Activated CD8-positive, alpha-beta memory T cell treated with anti-CD3 and anti-CD28 coated beads, Interleukin-2, amount 10 ng/mL, durations not matched to agents 7 days and 5 days (primary cell): ENCODE results near the gene LAGE3. TPM values are rescaled to one million over a fixed set of nuclear protein-coding genes. Genes with fewer than 3 reads are reported as not detected.

Source experiments
- ATAC-seq: fragments of 150-1000 bp; cut with Tn5 transposase; one replicate; pipeline ENCODE4 v1.10.0; 2021; ENCODE audit warnings: moderate library complexity
- CTCF ChIA-PET: fragments of 350-600 bp; sonication (Branson Sonifier 250); formaldehyde crosslinking; loops from one replicate; lab custom pipeline; 2021; ENCODE audit warnings: antibody characterized with exemption; lab: Charles Lee
- DNase-seq: peaks from one replicate; pipeline ENCODE4 v3.0.0-alpha.2; 2020
- H3K27ac Mint-ChIP-seq: one replicate; pipeline ENCODE4 v1.8.0; 2021; ENCODE audit warnings: mild to moderate bottlenecking, mixed read lengths
- H3K27me3 Mint-ChIP-seq: one replicate; pipeline ENCODE4 v1.8.0; 2021; ENCODE audit warnings: mixed read lengths
- H3K36me3 Mint-ChIP-seq: one replicate; pipeline ENCODE4 v1.8.0; 2021; ENCODE audit warnings: mild to moderate bottlenecking, mixed read lengths
- H3K4me1 Mint-ChIP-seq: one replicate; pipeline ENCODE4 v1.8.0; 2021; ENCODE audit warnings: mixed read lengths
- H3K4me3 Mint-ChIP-seq: one replicate; pipeline ENCODE4 v1.8.0; 2021; ENCODE audit warnings: mild to moderate bottlenecking, moderate library complexity, mixed read lengths
- H3K9me3 Mint-ChIP-seq: one replicate; pipeline ENCODE4 v1.8.0; 2022; ENCODE audit warnings: low read depth, mixed read lengths
- total RNA-seq, 2 experiments: library from RNA; stranded (reverse); gene quantifications; one replicate each; pipeline ENCODE4 v1.2.3, GENCODE V29; 2021

LAGE3 gene
- total RNA-seq, 2 experiments from 2014 or later = 38.8 to 39.0 TPM

DNA sequence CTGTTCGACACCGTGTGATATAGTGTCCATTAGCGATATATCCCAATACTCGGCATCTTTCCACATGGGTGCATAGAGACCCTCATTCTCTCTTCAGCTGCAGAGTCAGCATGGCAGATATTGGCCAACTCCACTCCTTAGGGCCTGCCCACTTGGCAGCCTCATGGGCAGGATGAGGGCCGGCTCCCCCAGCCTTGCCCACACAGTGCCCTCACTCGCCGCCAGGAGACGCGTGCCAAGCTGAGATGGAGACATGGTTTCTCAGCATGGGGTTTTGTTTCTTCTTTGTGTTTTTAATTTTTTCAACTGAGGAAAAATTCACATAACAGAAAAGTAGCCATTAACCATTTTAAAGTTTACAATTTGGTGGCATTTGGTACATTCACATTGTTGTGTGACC lies 26.3 kb downstream of the LAGE3 start:
- no peak overlapping the region for H3K27ac Mint-ChIP-seq
- H3K9me3 Mint-ChIP-seq = no peaks in the 10 kb centered on the region
- ATAC-seq (no peak), DNase-seq (no peak)
- H3K4me1 Mint-ChIP-seq = peaks cover 5% of the 10 kb centered on the region
- CTCF ChIA-PET = no interaction called here
- H3K27me3 Mint-ChIP-seq = no peaks in the 10 kb centered on the region
- H3K36me3 Mint-ChIP-seq = peaks cover 8% of the 10 kb centered on the region
- no peak overlapping the region for H3K4me3 Mint-ChIP-seq

DNA sequence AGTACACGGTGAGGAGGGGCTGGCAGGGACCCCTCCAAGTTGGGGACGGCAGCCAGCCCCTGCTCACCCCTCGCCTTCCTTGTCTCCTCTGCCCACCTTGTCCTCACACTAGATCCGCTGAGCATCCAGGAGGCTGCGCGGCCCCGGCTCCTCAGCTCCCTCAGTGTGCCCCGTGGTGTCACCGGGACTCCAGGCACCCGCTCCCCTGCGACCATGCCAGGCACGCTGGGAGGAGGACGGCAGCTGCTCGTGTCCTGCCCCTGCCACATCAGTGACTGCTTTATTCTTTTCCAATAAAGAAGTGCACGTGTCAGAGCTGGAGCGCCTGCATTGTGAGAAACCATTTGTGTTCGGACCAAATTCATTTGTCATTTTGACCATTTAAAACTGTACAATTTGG lies 28.8 kb downstream of the LAGE3 start:
- H3K27me3 Mint-ChIP-seq = no peaks in the 10 kb centered on the region
- DNase-seq = no peak
- no peaks in the 10 kb centered on the region for H3K9me3 Mint-ChIP-seq
- H3K27ac Mint-ChIP-seq = no peak overlapping the region
- no peak overlapping the region for H3K4me3 Mint-ChIP-seq
- peaks cover 5% of the 10 kb centered on the region for H3K4me1 Mint-ChIP-seq
- H3K36me3 Mint-ChIP-seq = peaks cover 9% of the 10 kb centered on the region
- ATAC-seq = no peak
- CTCF ChIA-PET = no interaction called here

DNA sequence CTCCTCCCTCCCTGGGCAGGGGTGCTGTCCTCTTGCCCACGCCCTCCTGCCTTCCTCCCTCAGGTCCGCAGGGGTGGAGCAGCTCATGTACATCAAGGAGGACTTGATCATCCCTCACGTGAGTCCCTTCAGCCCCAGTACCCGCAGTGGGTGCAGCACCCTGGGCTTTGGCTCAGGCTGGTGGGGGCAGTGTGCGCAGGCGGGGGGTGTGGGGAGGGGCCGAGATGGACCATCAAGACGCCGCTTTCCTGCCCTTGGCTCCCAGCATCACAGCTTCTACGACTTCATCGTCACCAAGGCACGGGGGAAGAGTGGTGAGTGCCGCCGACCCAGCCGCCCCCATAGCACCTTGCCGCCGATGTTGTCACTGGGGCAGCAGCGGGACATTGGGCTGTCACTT lies 29.5 kb downstream of the LAGE3 start:
- no peak for DNase-seq

DNA sequence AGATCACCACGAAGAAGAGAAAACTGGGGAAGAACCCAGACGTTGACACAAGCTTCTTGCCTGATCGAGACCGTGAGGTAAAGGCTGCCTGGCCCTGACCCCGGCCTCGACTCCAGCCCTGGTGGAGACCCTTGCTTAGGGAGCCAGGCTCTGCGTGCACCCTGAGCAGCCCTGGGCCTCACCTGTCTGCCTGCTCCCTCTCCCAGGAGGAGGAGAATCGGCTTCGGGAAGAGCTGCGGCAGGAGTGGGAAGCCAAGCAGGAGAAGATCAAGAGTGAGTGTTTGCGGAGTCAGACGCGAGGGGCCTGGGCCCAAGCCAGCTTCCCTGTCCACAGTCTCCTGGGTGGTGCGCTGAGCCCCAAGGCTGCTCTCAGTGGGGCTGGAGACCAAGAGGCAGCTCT lies 30.6 kb downstream of the LAGE3 start:
- Mint-ChIP-seq H3K9me3 (no peaks in the 10 kb centered on the region), H3K27me3 (no peaks in the 10 kb centered on the region), H3K4me1 (peaks cover 8% of the 10 kb centered on the region), H3K4me3 (no peak overlapping the region), H3K36me3 (peaks cover 4% of the 10 kb centered on the region), H3K27ac (no peak overlapping the region)
- DNase-seq (no peak), ATAC-seq (no peak)
- CTCF ChIA-PET = no interaction called here

More for the DNA sequence above, 29.5 kb downstream of the LAGE3 start:
- peaks cover 8% of the 10 kb centered on the region for H3K4me1 Mint-ChIP-seq
- CTCF ChIA-PET = interaction anchor here (0.7 kb wide), 1 partner anchor 78 kb away, joined by 3 read pairs; no protein-coding TSS in a partner anchor
- H3K36me3 Mint-ChIP-seq = peaks cover 9% of the 10 kb centered on the region
- no peak overlapping the region for H3K27ac Mint-ChIP-seq
- no peak overlapping the region for H3K4me3 Mint-ChIP-seq
- H3K9me3 Mint-ChIP-seq = no peaks in the 10 kb centered on the region
- no peaks in the 10 kb centered on the region for H3K27me3 Mint-ChIP-seq
- ATAC-seq = no peak

DNA sequence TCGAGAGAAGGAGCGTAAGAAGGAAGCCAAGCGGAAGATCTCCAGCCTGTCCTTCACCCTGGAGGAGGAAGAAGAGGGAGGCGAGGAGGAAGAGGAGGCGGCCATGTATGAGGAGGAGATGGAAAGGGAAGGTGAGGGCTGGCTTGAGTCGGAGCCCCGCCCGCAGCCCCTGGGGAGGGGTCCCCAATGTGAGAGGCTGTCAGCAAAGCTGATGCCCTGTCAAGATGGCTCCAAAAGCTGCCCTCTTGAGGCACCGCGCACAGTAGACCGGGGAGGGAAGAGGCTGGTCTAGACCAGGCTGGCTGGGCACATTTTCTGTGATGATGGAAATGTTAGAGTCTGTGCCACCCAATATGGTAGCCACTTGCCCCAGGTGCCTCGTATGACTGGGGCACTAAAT lies 32.7 kb downstream of the LAGE3 start:
- Mint-ChIP-seq H3K4me1 (peaks cover 16% of the 10 kb centered on the region), H3K36me3 (peaks cover 5% of the 10 kb centered on the region), H3K27me3 (no peaks in the 10 kb centered on the region), H3K9me3 (no peaks in the 10 kb centered on the region), H3K4me3 (no peak overlapping the region), H3K27ac (peak overlapping the region; percentile 28)
- CTCF ChIA-PET = no interaction called here
- DNase-seq (no peak), ATAC-seq (no peak)

DNA sequence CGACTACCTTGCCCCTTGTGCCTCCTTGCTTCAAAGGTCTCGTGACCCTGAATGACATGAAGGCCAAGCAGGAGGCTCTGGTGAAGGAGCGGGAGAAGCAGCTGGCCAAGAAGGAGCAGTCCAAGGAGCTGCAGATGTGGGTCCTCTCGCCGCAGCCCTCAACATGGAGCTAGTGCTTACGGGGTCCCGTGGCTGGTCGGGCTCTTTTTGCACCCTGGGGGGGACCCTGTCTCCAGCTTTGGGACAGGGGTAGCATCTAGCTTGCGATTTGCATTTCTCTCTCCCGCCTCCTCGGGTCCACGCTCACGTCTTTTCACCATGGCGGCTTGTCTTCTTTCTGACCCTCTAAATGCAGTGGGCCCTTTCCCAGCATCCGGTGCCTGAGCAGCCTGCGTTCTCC lies 33.3 kb downstream of the LAGE3 start:
- no peak for DNase-seq
- Mint-ChIP-seq H3K36me3 (peaks cover 5% of the 10 kb centered on the region), H3K4me1 (peaks cover 20% of the 10 kb centered on the region), H3K27me3 (no peaks in the 10 kb centered on the region), H3K27ac (no peak overlapping the region), H3K9me3 (no peaks in the 10 kb centered on the region), H3K4me3 (no peak overlapping the region)
- CTCF ChIA-PET = no interaction called here
- ATAC-seq = no peak

DNA sequence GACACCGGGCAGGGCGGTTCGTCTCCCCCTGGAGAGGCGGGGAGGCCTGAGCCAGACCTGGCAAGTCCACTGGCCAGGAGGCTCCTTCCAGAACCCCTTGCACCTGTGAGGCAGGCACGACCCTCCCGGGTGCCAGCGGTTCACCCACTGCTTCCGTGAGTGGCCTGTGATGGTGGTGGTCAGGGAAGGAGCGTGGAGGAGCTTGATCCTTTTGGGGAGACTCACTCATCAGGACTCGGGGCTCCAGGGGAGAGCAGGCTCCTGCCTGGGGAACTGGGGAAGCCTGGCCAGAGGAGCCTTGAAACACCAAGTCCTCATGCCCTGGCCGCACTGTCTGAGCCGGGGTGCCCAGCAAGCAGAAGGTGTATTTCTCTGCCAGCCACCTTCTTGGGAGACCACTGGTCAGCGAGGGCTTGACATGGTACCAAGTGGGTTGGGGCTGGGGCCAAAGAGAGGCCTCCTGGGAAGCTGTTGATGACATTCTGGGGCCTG lies 34.3 kb downstream of the LAGE3 start:
- ATAC-seq = no peak
- Mint-ChIP-seq H3K4me3 (peak overlapping the region; percentile 68), H3K4me1 (peaks cover 20% of the 10 kb centered on the region), H3K36me3 (peaks cover 8% of the 10 kb centered on the region), H3K27ac (no peak overlapping the region), H3K27me3 (no peaks in the 10 kb centered on the region), H3K9me3 (no peaks in the 10 kb centered on the region)
- DNase-seq = no peak
- CTCF ChIA-PET = interaction anchor here (1.7 kb wide), 1 partner anchor 46 kb away, joined by 4 read pairs; the partner anchor contains the start of gene RPL10

DNA sequence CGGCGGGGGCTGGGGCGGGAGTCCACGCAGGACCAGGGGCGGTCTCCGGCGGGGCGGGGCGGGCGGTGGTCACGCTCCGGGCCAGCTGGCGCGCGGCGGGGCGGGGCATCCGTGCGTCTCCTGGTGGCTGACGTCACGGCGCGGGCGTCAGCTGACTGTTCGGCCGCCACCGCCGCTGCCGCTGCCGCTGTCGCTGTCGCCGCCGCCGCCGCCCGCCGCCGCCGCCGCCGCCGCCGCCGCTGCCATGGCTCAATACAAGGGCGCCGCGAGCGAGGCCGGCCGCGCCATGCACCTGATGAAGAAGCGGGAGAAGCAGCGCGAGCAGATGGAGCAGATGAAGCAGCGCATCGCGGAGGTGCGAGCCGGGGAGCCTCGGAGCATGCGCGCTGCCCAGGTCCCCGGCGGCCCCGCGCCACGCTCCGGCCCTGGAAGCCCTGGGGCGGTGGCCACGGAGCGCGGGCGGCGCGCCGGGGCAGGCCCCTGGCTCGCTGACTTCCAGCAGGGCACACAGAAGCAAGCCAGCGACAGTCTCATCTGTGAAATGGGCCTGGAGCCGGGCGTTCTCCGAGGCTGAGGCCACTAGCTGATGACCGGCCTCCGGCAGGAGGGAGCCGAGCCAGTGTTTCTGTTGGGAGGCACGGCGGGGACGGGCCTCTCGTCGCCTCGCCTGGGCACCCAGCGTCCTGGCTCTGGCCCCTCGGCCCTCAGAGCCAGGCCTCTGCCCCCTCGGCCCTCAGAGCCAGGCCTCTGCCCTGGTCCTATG lies 34.9 kb downstream of the LAGE3 start, which contains the start of gene FAM50A:
Gene FAM50A (plus strand): TSS at position 150 of the 763 bp plus-strand sequence. CDS start 95 bp downstream, at position 245.
- Mint-ChIP-seq H3K27me3 (no peaks in the 10 kb centered on the region), H3K36me3 (peaks cover 9% of the 10 kb centered on the region), H3K4me3 (peak within 1 kb of the TSS; percentile 68), H3K4me1 (peaks cover 20% of the 10 kb centered on the region), H3K9me3 (no peaks in the 10 kb centered on the region), H3K27ac (peak within 1 kb of the TSS; percentile 72)
- peak; percentile 92 for ATAC-seq
- peak; percentile 76 for DNase-seq
- CTCF ChIA-PET = interaction anchor here (1.7 kb wide), 1 partner anchor 45 kb away, joined by 4 read pairs; the partner anchor contains the start of gene RPL10

DNA sequence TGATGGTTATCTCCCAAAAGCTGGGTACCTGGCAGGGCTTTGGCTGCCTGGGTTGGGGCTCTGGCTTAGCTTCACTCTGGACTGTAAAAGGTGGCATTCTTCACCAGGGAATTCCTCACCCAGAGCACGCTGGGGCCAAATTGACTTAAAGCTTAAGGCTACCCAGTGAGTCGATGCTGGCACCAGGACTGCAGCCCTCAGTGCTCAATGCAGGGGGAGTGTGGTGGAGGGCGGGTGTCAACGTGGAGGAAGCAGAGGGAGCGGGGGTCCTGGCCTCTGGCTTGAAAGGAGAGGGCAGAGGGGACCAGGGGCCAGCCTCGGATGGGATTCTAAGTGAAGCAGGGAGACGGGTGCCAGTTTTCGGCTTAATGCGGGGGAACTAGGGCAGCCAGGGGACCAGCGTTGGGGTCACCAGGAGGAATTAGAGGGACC lies 35.6 kb downstream of the LAGE3 start:
- Mint-ChIP-seq H3K27ac (peak overlapping the region; percentile 72), H3K27me3 (no peaks in the 10 kb centered on the region), H3K4me1 (peaks cover 24% of the 10 kb centered on the region), H3K4me3 (peak overlapping the region; percentile 55), H3K9me3 (no peaks in the 10 kb centered on the region), H3K36me3 (peaks cover 9% of the 10 kb centered on the region)
- no peak for DNase-seq
- peak; percentile 4 for ATAC-seq
- CTCF ChIA-PET = interaction anchor here (1.7 kb wide), 1 partner anchor 45 kb away, joined by 4 read pairs; the partner anchor contains the start of gene RPL10

DNA sequence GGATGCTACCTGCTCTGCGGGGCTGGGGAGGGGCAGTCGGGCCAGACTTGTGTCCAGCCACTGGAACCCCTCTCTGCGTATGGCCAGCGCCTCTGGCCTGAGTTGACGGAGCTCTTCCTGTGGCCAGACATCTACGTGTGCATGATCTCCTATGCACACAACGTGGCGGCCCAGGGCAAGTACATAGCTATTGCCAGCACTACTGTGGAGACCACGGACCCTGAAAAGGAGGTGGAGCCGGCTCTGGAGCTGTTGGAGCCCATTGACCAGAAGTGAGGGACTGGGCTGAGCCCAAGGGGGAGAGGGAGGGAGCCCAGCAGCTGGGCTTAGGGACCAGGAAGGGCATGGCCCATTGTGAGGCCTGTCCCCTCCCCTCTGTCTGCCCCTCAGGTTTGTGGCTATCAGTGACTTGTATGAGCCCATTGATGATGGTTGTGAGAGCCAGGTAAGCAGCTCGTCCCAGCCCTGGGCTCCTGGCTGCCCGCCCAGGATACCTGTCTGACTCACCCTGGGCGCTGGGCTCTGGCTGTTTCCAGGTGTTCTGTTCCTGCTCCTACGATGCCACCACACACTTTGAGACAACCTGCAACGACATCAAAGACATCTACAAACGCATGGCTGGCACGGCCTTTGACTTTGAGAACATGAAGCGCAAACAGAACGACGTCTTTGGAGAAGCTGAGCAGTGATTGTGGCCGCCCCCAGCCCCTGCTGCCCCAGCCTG lies 36.9 kb downstream of the LAGE3 start:
- H3K27ac Mint-ChIP-seq = no peak overlapping the region
- no peaks in the 10 kb centered on the region for H3K9me3 Mint-ChIP-seq
- H3K27me3 Mint-ChIP-seq = no peaks in the 10 kb centered on the region
- peaks cover 13% of the 10 kb centered on the region for H3K36me3 Mint-ChIP-seq
- ATAC-seq (no peak), DNase-seq (no peak)
- CTCF ChIA-PET = no interaction called here
- peaks cover 29% of the 10 kb centered on the region for H3K4me1 Mint-ChIP-seq
- H3K4me3 Mint-ChIP-seq = no peak overlapping the region

DNA sequence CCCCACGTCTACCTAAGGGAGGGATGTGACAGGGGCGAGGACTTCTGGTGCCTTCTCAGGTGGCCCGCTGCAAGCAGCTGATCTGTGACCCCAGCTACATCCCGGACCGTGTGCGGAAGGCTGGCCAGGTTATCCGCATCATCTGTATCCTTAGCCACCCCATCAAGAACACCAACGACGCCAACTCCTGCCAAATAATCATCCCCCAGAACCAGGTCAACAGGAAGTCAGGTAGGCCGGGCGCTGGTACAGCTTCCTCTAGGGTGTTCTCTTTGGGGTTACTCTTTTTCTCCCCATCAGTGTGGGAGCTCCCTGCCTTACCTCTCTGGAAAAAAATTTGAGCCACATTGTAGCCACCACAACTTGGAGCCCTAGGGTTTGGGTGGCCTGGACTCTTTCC lies 37.5 kb downstream of the LAGE3 start:
- no peaks in the 10 kb centered on the region for H3K9me3 Mint-ChIP-seq
- peaks cover 29% of the 10 kb centered on the region for H3K4me1 Mint-ChIP-seq
- H3K4me3 Mint-ChIP-seq = no peak overlapping the region
- no peaks in the 10 kb centered on the region for H3K27me3 Mint-ChIP-seq
- H3K36me3 Mint-ChIP-seq = peaks cover 12% of the 10 kb centered on the region
- DNase-seq (no peak), ATAC-seq (no peak)
- CTCF ChIA-PET = no interaction called here
- peak overlapping the region; percentile 19 for H3K27ac Mint-ChIP-seq

DNA sequence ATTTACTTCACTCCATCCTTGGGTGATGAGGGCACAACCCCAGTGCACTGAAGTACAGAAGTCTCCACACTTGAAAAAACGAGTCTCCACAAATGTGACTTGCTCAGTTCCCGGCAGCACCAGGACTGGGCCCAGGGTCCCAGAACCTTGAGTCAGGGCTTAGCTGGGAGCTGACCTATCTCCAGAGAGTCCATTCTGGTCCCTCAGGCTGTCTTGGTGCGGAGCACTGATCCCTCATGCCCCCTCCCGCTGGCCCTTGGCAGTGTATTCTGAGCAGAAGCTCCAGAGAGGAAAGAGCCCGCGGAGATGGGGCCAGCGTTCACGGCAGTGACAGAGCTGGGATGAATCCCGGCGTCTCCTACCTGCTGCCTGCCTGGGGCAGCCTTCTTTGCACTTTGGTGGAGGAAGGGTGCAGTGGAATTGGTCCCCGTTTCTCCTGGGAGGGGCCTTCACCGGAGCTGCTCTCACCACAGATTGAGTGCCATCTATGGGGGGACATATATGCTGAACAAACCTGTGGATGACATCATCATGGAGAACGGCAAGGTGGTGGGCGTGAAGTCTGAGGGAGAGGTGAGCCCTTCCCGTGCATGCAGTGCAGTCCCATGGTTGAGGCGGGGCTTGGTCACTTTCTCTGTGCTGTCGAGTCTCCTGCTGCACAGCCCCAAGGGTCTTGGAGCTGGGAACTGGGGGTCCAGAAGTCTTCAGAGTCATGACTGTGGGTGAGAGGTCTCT lies 38.3 kb downstream of the LAGE3 start:
- Mint-ChIP-seq H3K36me3 (peaks cover 12% of the 10 kb centered on the region), H3K4me3 (no peak overlapping the region), H3K9me3 (no peaks in the 10 kb centered on the region), H3K27me3 (no peaks in the 10 kb centered on the region), H3K27ac (no peak overlapping the region), H3K4me1 (peaks cover 30% of the 10 kb centered on the region)
- CTCF ChIA-PET = no interaction called here
- no peak for ATAC-seq
- DNase-seq = no peak

DNA sequence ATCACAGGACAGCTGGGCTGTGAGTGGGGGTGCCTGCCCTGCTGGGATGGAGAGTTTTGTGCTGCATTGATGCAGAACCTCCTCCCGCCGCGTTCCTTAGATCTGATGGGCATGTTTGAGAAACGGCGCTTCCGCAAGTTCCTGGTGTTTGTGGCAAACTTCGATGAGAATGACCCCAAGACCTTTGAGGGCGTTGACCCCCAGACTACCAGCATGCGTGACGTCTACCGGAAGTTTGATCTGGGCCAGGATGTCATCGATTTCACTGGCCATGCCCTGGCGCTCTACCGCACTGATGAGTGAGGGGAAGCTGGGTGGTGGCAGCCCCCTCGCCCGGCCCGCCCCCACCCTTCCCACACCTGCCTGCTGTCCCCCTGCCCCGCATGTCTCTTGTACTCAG lies 39.2 kb downstream of the LAGE3 start:
- ATAC-seq (no peak), DNase-seq (no peak)
- Mint-ChIP-seq H3K36me3 (peaks cover 12% of the 10 kb centered on the region), H3K27me3 (no peaks in the 10 kb centered on the region), H3K9me3 (no peaks in the 10 kb centered on the region), H3K4me1 (peaks cover 30% of the 10 kb centered on the region), H3K4me3 (no peak overlapping the region), H3K27ac (no peak overlapping the region)
- CTCF ChIA-PET = no interaction called here
